H9 (cell line): ENCODE results near the gene EPHA4. TPM values are rescaled to one million over a fixed set of nuclear protein-coding genes. Genes with fewer than 3 reads are reported as not detected.

Experiments used
- DNase-seq: peaks from one replicate; pipeline ENCODE4 v3.0.0-alpha.2; 2017
- H2AFZ ChIP-seq: one replicate; pipeline ENCODE4 v1.6.1; 2013; ENCODE audit warnings: mild to moderate bottlenecking, low read length, control low read depth, moderate library complexity
- H2AK5ac ChIP-seq: 2 replicates; pipeline ENCODE4 v1.6.1; 2013; ENCODE audit warnings: low read length, control low read depth, mixed read lengths; ENCODE audit not compliant: insufficient read length
- H2BK120ac ChIP-seq: one replicate; pipeline ENCODE4 v1.6.1; 2013; ENCODE audit warnings: low read depth, mild to moderate bottlenecking, low read length, control low read depth, inconsistent platforms; ENCODE audit not compliant: poor library complexity, severe bottlenecking
- H2BK12ac ChIP-seq: 2 replicates; pipeline ENCODE4 v1.6.1; 2013; ENCODE audit warnings: low read length, control low read depth, mixed read lengths, low read depth; ENCODE audit not compliant: insufficient read length
- H2BK15ac ChIP-seq: 2 replicates; pipeline ENCODE4 v1.6.1; 2013; ENCODE audit warnings: low read depth, low read length, control low read depth
- H2BK20ac ChIP-seq: one replicate; pipeline ENCODE4 v1.6.1; 2013; ENCODE audit warnings: low read depth, mild to moderate bottlenecking, low read length, control low read depth, inconsistent platforms; ENCODE audit not compliant: poor library complexity, severe bottlenecking
- H2BK5ac ChIP-seq: 2 replicates; pipeline ENCODE4 v1.6.1; 2013; ENCODE audit warnings: low read length, control low read depth, mixed read lengths; ENCODE audit not compliant: insufficient read length
- H3K14ac ChIP-seq: 2 replicates; pipeline ENCODE4 v1.6.1; 2013; ENCODE audit warnings: low read length, control low read depth; ENCODE audit not compliant: insufficient read depth
- H3K18ac ChIP-seq: 2 replicates; pipeline ENCODE4 v1.6.1; 2013; ENCODE audit warnings: low read depth, mild to moderate bottlenecking, mixed read lengths, low read length, control low read depth; ENCODE audit not compliant: insufficient read length
- H3K23ac ChIP-seq: 2 replicates; pipeline ENCODE4 v1.6.1; 2013; ENCODE audit warnings: low read length, control low read depth, mixed read lengths, low read depth; ENCODE audit not compliant: insufficient read length
- H3K23me2 ChIP-seq: 2 replicates; pipeline ENCODE4 v1.6.1; 2013; ENCODE audit warnings: low read depth, mild to moderate bottlenecking, mixed read lengths, low read length, control low read depth; ENCODE audit not compliant: insufficient read length, poor library complexity, severe bottlenecking
- H3K27ac ChIP-seq: 2 replicates; pipeline ENCODE4 v1.5.1; 2013; ENCODE audit warnings: low read length, control low read depth, mixed read lengths, low read depth; ENCODE audit not compliant: insufficient read length
- H3K27me3 ChIP-seq: 2 replicates; pipeline ENCODE4 v1.6.1; 2013; ENCODE audit warnings: low read length, control low read depth, inconsistent platforms; ENCODE audit not compliant: insufficient read depth
- H3K4ac ChIP-seq: 2 replicates; pipeline ENCODE4 v1.6.1; 2013; ENCODE audit warnings: low read depth, mild to moderate bottlenecking, control low read depth, inconsistent platforms, low read length, moderate library complexity
- H3K4me1 ChIP-seq: 2 replicates; pipeline ENCODE4 v1.6.1; 2013; ENCODE audit warnings: low read length, control low read depth, inconsistent platforms; ENCODE audit not compliant: insufficient read depth
- H3K4me2 ChIP-seq: 2 replicates; pipeline ENCODE4 v1.6.1; 2013; ENCODE audit warnings: low read length, control low read depth, mixed read lengths; ENCODE audit not compliant: insufficient read length, insufficient read depth
- H3K56ac ChIP-seq: 2 replicates; pipeline ENCODE4 v1.6.1; 2013; ENCODE audit warnings: low read depth, mild to moderate bottlenecking, mixed read lengths, low read length, control low read depth; ENCODE audit not compliant: insufficient read length
- H3K79me1 ChIP-seq: 2 replicates; pipeline ENCODE4 v1.6.1; 2013; ENCODE audit warnings: low read depth, mild to moderate bottlenecking, moderate library complexity, low read length, control low read depth, inconsistent platforms; ENCODE audit not compliant: insufficient read depth, poor library complexity, severe bottlenecking
- H3K79me2 ChIP-seq: 2 replicates; pipeline ENCODE4 v1.6.1; 2013; ENCODE audit warnings: low read length, control low read depth, inconsistent platforms; ENCODE audit not compliant: insufficient read depth
- H3K9ac ChIP-seq: 2 replicates; pipeline ENCODE4 v1.6.1; 2013; ENCODE audit warnings: low read length, control low read depth, mixed read lengths; ENCODE audit not compliant: insufficient read length; ENCODE audit errors: extremely low read depth
- H3K9me3 ChIP-seq: one replicate; pipeline ENCODE4 v1.6.1; 2013; ENCODE audit warnings: low read depth, low read length, inconsistent platforms; ENCODE audit not compliant: control insufficient read depth
- H3T11ph ChIP-seq: one replicate; pipeline ENCODE4 v1.6.1; 2013; ENCODE audit warnings: mild to moderate bottlenecking, low read length, control low read depth, inconsistent platforms
- H4K20me1 ChIP-seq: one replicate; pipeline ENCODE4 v1.6.1; 2013; ENCODE audit not compliant: control insufficient read depth, insufficient read length, insufficient read depth
- H4K5ac ChIP-seq: 2 replicates; pipeline ENCODE4 v1.6.1; 2013; ENCODE audit warnings: low read depth, mild to moderate bottlenecking, mixed read lengths, low read length, control low read depth; ENCODE audit not compliant: insufficient read length
- H4K8ac ChIP-seq: replicated peaks from 2 replicates; pipeline ENCODE4 v1.6.1; 2013; ENCODE audit warnings: low read length, control low read depth, mixed read lengths, low read depth; ENCODE audit not compliant: insufficient read length
- H4K91ac ChIP-seq: 2 replicates; pipeline ENCODE4 v1.6.1; 2013; ENCODE audit warnings: low read depth, mild to moderate bottlenecking, moderate library complexity, mixed read lengths, low read length, control low read depth; ENCODE audit not compliant: insufficient read length
- H3K27ac Mint-ChIP-seq, 3 experiments: 2 replicates in 2 of 3; 3 replicates in 1 of 3; pipeline ENCODE4 v1.8.0; 2020 to 2021; ENCODE audit warnings: mixed read lengths in 3 of 3, mild to moderate bottlenecking in 1 of 3, moderate library complexity in 1 of 3
- H3K27me3 Mint-ChIP-seq: 2 replicates; pipeline ENCODE4 v1.8.0; 2021; ENCODE audit warnings: low read depth, mild to moderate bottlenecking, moderate library complexity, mixed read lengths
- H3K36me3 Mint-ChIP-seq, 3 experiments: 2 replicates in 2 of 3; 3 replicates in 1 of 3; pipeline ENCODE4 v1.8.0; 2020 to 2021; ENCODE audit warnings: low read depth in 3 of 3, mixed read lengths in 3 of 3; ENCODE audit not compliant: insufficient read depth in 1 of 3
- H3K4me1 Mint-ChIP-seq, 2 experiments: 2 replicates each; pipeline ENCODE4 v1.8.0; 2020; ENCODE audit warnings: mixed read lengths in 2 of 2
- H3K4me3 Mint-ChIP-seq, 2 experiments: 2 replicates in 1 of 2; 3 replicates in 1 of 2; pipeline ENCODE4 v1.8.0; 2020 to 2021; ENCODE audit warnings: mild to moderate bottlenecking in 2 of 2, mixed read lengths in 2 of 2, moderate library complexity in 1 of 2
- H3K9me3 Mint-ChIP-seq, 2 experiments: 2 replicates in 1 of 2; 3 replicates in 1 of 2; pipeline ENCODE4 v1.8.0; 2020; ENCODE audit warnings: mild to moderate bottlenecking in 2 of 2, mixed read lengths in 2 of 2, moderate library complexity in 1 of 2
- WGBS: extraction: QIAGEN DNeasy Blood & Tissue Kit; methylation state at CpG from one replicate; pipeline ENCODE4 v1.1.7; 2013; ENCODE audit warnings: missing lambda C conversion rate, low lambda C conversion rate, mixed read lengths; ENCODE audit not compliant: insufficient read length; ENCODE audit errors: extremely low coverage; 5-methylcytosine and 5-hydroxymethylcytosine counted together
- total RNA-seq: library from RNA; stranded (reverse); gene quantifications from 2 replicates; pipeline ENCODE4 v1.2.1, GENCODE V29; 2021
- TF ChIP-seq, protein P1 (sequence below): fragments of 200-600 bp; sonication (generic); conservative IDR thresholded peaks from 3 replicates; pipeline ENCODE4 v1.8.0; 2021; ENCODE audit warnings: antibody characterized with exemption, mild to moderate bottlenecking

The EPHA4 gene
- total RNA-seq, 1 experiment from 2014 or later: 25.1 TPM

DNA sequence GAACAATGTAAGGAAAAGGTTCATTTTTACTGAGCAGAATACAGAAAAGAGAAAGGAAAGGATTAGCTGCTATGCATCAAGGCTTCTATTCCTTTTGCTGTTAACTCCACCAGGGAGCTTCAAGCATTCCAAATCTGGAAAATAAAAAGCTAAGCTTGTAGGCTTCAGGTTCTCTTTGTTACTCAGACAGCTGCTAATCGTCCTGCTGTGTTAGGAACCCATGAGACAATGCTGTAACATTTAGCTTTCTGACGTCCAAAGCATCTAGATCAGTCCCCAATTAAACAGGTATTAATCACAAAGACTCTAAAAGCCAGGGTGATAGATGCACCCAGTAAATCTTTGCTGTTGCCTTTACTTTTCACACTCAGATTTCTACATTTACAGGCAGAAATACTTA lies 103.8 kb downstream of the EPHA4 start:
- H3K23ac ChIP-seq: no peak overlapping the region
- TF ChIP-seq, protein P1, sequence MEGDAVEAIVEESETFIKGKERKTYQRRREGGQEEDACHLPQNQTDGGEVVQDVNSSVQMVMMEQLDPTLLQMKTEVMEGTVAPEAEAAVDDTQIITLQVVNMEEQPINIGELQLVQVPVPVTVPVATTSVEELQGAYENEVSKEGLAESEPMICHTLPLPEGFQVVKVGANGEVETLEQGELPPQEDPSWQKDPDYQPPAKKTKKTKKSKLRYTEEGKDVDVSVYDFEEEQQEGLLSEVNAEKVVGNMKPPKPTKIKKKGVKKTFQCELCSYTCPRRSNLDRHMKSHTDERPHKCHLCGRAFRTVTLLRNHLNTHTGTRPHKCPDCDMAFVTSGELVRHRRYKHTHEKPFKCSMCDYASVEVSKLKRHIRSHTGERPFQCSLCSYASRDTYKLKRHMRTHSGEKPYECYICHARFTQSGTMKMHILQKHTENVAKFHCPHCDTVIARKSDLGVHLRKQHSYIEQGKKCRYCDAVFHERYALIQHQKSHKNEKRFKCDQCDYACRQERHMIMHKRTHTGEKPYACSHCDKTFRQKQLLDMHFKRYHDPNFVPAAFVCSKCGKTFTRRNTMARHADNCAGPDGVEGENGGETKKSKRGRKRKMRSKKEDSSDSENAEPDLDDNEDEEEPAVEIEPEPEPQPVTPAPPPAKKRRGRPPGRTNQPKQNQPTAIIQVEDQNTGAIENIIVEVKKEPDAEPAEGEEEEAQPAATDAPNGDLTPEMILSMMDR: no peak
- DNase-seq: peak; percentile 49
- H3K27me3 ChIP-seq: no peaks in the 10 kb centered on the region; the same call in 1 of the 2 replicates
- no peak overlapping the region for H3K56ac ChIP-seq
- no peak overlapping the region for H2BK12ac ChIP-seq
- H3K9me3 ChIP-seq: no peaks in the 10 kb centered on the region
- H3K23me2 ChIP-seq: no peaks in the 10 kb centered on the region
- no peak overlapping the region for H2AFZ ChIP-seq
- peaks cover 30 to 48% of the 10 kb centered on the region in 2 experiments for H3K4me1 Mint-ChIP-seq
- H2AK5ac ChIP-seq: no peak overlapping the region
- no peak overlapping the region for H3K4ac ChIP-seq
- no peaks in the 10 kb centered on the region for H3K79me1 ChIP-seq
- no peak overlapping the region for H3K14ac ChIP-seq
- H3K36me3 Mint-ChIP-seq: peaks cover 0 to 3% (median 0%) of the 10 kb centered on the region in 3 experiments; a peak in 1 of 7 replicates
- H2BK20ac ChIP-seq: no peak overlapping the region
- no peaks in the 10 kb centered on the region; a peak in 1 of 5 replicates for H3K9me3 Mint-ChIP-seq
- peaks cover 2% of the 10 kb centered on the region; the same call in 1 of the 2 replicates for H3K4me1 ChIP-seq
- no peaks in the 10 kb centered on the region for H4K20me1 ChIP-seq
- H3K79me2 ChIP-seq: no peaks in the 10 kb centered on the region
- H3K27ac ChIP-seq: no peak overlapping the region
- H3K27me3 Mint-ChIP-seq: peaks cover 95% of the 10 kb centered on the region
- H3K4me2 ChIP-seq: no peak overlapping the region
- no peak overlapping the region for H4K91ac ChIP-seq
- no peak overlapping the region for H4K5ac ChIP-seq
- no peak overlapping the region for H3K9ac ChIP-seq
- no peak overlapping the region for H2BK120ac ChIP-seq
- no peak overlapping the region for H3T11ph ChIP-seq
- H2BK15ac ChIP-seq: no peak overlapping the region
- H3K18ac ChIP-seq: no peak overlapping the region
- WGBS: no CpG with 5 or more reads among the region's 2 CpGs
- H2BK5ac ChIP-seq: no peak overlapping the region
- no peak overlapping the region for H3K27ac Mint-ChIP-seq
- H4K8ac ChIP-seq: no peak overlapping the region
- H3K4me3 Mint-ChIP-seq: no peak overlapping the region
